Activated CD8-positive, alpha-beta memory T cell treated with anti-CD3 and anti-CD28 coated beads, Interleukin-2, amount 50 U/mL, for 24 hours (primary cell): ENCODE data around the gene ZNF90.
"Not testable (repeated sequence)": the region's sequence is repeated elsewhere in the genome, so short reads cannot be mapped to it uniquely, and the experiment has no call there.

Source experiments
- DNase-seq: peaks from one replicate; pipeline ENCODE4 v3.0.0-alpha.2; 2020; ENCODE audit errors: extremely low read depth

The ZNF90 gene

DNA sequence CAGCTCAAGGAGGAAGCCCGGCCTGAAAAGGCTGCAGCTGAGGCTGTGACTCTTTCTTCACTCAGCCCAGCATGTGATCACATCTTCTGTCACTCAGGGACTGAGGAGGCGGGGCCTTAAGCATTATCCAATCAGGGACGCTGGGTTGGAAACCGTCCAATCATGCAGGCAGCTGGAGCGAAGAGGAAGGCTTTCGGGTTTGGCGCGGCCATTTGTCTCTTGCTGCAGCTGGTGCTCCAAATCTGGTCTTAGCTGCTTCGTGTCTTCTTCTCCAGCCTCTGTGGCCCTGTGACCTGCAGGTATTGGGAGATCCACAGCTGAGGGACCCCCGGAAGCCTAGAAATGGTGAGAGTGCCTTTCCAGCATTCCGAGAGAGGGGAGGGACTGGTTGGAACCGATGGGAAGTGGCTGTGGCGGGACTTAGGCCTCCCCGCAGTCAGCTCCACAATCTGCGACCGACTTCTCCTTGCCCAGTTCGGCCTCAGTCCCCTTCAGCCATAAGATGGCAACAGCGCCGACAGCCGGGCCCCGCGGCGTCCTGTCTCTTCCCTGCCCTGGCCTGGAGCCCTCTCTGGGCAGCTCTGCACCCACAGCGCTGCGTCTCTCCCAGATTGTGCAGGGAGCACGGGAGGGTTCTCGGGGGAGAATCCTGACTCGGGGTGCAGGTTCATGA is at the start of gene ZNF90:
Gene ZNF90, plus strand, starts transcription at position 210 of the 673 bp plus-strand sequence. Its CDS starts 133 bp downstream, at position 343.
- peak; percentile 78 for DNase-seq

DNA sequence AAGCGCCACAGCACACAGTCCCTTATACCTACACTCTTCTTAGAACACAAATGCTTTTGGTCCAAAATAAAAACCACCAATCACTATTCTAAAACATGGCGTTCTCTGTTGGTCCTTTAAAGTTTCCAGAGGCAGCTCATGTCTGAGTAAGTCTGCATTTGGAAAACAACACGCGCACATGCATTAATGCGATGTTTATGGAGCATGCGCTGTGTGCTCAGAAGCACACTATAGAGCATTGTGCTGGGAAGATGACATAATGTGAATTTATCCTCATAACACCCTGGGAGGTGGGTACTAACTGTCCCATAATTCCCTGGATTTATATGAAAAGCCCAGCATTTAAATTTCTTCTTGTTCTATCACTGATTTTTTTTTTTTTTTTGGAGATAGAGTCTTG is 49.2 kb upstream of the ZNF90 start:
- no peak for DNase-seq

DNA sequence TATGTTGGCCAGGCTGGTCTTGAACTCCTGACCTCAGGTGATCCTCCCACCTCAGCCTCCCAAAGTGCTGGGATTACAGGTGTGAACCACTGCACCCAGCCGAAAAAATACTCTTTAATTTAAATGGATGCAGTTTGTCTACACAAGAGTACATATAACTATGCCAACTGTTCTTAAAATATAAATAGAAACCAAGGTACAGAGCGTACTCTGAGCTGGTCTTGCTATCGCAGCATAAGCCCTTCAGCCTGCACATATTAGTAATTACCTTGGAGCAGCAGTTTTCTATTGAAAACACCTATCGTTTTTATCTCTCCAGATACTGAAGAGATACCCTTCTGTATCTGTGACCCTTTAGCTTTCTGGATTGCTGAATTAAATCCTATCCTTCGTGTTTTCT is 41.9 kb upstream of the ZNF90 start:
- no peak for DNase-seq

DNA sequence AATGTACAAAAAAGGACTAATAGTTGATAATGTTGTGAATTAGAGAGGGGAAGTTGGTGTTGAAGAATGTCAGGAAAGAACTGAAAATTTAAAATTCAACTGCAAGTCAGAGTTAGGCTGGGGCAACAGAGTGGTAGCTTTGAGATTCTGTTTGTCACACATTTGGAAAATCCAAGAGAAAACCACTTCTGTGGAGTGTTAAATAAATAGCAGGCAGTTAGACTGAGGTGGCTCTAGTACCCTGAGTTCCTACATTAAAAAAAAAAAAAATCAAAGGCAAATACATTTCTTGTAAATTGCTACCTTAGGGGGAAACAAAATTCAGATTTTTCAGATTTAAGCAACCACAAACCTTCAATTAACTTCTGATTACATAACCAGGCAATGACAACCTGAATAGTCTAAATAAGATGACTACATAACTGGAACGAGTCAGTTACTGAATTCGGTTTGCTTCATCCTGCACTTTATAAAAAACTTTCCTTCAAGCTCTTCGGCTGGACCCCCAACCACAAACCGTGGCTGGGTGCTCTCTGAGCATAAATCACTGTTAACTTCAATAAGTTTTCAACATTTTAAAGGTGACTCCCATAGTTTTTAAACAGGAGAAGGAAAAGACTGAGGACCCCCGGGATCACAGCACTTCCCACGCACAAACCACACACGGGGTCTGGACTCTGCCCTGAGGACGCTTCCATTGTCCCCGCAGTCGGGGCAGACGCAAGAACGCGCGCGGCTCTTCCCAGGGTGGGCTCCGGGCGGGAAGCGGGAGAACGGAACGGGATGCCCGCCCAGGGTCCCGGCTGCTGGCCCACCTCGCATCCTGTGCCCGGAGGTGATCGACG is 39.2 kb upstream of the ZNF90 start:
- DNase-seq, result no peak

DNA sequence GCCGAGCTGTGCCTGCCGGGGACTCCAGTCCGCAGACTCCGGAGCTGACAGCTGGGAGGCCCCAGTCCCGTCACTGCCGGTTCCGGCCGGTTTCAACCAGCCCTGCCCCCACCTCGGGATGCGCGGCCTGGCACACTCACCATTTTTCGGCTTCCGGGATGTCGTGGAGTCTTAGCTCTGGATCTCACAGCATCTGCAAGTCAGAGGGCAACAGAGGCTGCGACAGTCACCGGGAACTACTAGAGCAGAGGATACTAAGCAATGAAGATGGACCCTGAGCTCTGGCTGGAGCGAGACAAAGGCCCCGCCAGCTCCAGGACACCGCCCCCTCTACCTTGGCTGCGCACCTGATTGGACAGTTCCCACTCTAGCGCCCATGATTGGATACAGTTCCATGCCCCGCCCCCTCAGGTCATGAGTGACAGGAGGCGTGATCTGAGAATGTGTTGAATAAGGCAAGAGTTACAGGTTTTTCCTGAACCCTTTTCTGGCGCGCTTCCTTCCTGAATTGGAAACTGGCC is 38.5 kb upstream of the ZNF90 start, which contains the start of gene ZNF682:
Gene ZNF682, minus strand, starts transcription at position 303 of the 521 bp plus-strand sequence. Its CDS starts 160 bp downstream, at position 143.
- DNase-seq, result peak; percentile 93

DNA sequence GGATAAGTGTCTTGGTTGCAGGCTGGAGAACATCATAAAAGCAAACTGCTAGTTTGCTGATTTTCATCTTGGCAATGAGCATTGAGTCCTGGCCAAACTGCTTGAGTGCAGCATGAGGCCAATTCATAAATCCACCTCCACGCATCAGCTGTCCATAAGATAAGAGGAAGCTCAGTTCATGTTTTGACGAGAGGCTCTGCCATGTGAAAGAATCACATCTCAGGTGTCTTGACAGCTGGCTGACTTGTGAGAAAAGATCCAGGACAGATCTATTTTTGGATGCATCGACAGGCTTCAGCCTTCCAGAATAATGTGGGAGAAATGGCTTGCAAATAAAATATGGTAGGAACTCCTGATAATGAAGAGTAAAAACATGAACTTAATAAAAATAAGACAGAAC is 33.1 kb upstream of the ZNF90 start:
- DNase-seq, result no peak

DNA sequence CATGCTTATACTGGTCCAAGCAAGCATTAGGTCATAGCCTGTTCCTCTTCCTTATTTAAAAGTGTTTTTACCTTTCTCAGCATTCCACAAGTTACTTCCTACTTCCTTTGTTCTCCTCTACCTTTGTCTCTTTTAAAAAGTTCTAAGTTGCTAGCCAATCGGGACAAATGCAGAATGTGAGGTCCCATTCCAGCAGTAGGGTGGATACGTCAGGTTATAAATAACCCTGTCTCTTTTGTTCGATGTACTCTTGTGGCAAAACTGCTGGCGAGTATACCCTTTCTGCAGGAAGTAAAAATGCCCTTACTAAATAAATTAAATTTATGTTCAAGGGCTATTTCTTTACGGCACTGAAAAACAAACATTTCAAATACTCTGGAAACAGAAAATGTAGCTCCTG is 32.1 kb upstream of the ZNF90 start:
- DNase-seq, result not testable (repeated sequence)

DNA sequence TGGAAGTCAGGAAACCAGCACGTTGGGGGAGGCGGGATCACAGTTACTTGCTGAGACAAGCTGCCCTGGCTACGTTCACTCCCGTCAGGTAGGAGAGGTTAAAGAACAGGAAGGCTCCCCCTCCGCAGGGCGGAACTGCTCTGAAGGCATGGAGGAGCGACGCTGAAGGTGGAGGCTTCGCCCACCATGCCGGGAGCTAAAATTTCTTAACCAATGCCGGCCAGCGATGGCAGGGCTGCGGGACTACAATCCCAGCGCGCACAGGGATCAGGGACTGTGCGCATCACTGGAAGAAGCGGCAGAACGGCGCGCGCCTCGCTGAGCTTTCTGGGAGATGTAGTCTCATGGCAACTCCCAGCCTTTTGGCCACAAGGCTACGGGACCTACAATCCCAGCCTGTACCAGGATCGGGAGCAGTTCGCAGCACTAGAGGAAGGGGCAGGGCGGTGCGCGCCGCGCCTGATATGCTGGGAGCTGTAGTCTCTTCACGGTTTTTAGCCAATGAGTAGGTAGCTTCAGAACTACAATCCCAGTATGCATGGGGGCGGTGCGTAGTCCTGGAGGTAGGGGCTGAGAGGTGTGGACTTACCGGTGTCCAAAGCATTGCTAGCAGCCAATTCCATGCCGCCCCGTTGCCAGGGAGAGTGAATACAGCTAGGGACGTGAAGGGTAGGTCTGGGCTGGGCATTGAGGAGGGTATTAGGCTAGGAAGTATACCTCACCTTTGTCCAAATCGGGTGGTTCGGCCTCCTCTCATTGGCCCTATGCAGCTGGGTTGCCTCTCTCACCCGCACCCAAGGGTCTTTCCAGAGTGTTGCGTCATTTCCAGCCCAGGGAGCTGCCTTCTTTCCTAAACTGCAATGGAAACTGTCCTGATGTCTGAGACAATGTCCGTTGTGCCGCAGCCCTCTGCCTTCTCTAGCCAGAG is 25.7 kb upstream of the ZNF90 start:
- peak; percentile 50 for DNase-seq

DNA sequence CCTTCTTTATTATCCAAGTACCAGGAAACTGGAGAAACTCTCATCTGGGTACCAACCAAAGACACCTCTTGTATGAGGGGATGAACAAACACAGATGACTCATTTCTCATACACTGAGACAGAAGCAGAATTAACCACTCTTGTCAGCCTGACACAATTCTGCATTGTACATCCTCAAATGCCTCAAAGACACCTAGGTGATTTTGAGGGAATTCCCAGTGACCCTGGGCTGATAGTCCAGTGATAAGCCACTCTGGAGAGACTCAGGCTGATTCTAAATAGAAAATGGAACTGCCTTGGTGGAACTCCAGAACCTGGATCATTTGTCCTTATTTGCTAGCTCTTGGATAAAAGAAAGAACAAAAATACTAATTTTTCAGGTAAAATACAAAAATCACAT is 19.1 kb upstream of the ZNF90 start:
- not testable (repeated sequence) for DNase-seq

DNA sequence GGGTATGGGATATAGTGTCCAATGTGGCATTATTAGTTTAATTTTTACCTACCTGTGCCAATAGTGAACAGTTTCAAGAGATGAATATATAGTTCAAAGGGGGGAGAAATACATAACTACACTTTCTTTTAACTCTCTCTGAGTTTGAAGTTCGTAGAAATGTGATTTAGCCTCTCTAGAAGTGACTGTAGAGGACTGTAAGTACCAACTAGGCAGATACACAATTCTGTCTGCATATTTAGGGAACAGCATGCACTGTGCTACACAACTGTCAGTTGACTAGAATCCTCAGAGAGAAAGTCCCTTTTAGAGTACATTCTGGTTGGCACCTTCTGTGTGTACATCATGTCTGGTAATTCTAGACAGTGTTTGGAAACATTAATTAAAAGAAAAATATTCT is 17.5 kb upstream of the ZNF90 start:
- DNase-seq, result no peak

DNA sequence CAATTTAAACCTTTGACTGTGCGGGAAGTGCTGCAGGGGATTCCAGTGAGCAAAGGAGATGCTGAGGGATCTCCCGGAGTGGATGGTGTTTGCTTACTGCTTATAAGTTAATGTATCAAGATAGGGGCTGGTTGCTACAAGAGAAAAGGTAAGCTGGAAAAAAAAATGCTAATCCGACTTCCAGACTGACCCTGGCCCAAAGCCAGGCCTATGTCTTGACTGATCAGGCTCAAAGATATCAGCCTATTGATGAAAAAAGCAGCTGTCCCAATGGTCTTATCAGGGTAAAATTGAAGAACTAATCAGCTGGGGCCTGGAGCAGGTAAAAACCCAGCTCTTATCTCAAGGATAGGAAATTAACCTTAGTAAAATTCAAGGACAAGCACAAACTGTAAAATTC is 10.9 kb upstream of the ZNF90 start:
- DNase-seq, result no peak

DNA sequence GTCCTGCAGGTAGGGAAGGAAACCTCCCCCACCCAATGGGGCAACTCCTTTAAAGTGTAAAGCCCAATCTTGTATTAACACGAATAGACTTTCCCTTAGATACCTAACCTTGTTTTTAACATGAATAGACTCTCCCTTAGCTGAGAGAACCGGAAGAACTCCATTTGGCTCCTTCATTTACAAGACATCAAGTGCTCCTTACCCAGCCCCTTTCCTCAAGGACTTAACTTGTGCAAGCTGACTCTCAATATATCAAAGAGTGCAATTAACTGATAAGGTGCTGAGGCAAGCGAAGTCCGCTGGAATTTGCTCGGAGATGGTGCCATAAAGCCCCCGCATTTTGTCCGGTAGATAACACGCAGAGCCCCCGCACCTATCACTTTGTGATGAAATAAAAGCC is 9.9 kb upstream of the ZNF90 start:
- no peak for DNase-seq

DNA sequence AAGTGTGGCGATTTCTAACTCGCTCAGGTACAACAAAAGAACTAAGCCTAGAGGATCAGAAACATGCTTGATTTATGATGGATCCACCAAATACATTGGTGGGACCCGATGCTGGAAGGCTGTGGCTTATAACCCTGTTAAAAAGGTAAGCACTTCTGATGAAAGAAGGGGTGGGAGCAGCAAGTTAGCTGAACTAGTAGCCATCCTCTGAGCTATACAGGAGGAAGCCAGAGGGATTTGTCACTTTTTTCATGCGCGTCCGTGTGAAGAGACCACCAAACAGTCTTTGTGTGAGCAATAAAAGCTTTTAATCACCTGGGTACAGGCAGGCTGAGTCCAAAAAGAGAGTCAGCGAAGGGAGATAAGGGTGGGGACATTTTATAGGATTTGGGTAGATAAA is 9.2 kb upstream of the ZNF90 start:
- DNase-seq, result not testable (repeated sequence)

DNA sequence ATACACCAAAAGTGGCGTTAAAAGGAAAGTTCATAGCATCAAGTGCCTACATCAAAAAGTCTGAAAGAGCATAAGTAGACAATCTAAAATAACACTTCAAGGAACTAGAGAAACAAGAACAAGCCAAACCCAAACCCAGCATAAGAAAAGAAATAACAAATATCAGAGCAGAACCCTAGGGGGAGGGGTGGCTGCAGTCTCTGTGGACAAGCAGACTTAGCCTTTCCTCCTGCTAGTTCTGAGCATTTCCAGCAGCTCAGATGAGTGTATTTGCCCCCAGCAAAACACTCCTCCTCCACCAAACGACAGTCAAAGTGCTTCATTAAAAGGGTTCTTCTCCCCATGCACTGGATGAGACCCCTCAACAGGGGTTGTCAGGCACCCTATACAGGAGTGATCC is 7.1 kb upstream of the ZNF90 start:
- DNase-seq, result no peak

DNA sequence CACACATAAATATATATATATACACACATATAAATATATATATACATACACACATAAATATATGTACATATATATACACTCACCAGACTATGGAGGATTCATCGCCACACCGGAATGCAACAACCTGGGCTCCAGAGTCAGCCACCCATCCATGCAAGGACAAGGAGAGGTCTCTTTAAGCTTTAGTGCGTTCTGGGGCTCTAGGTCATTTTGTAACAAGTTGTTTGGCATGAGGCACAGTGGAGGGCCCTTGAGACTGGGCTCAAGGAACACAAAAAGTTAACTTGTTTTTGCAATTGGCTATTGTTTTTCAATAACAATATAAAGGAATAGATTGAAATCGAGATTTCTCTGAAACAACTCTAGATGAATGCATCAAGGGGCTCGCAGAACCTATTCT is 4.9 kb upstream of the ZNF90 start:
- no peak for DNase-seq

DNA sequence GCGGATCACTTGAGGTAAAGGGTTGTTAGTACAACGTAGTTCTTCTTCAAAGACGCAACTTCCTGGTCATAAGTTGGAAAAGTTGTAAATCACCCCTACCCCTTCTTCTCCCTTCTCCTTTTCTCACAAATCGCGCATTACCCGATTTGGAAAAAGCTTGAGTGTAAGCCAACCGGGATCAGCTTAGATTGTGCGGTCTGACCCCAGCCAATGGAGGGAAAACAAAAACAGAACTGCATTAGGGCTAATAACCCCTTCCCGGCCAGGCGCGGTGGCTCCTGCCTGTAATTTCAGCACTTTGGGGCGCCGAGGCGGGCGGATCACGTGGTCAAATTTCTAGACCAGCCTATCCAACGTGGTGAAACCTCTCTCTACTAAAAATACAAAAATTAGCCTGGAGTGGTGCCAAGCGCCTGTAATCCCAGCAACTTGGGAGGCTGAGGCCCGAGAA is 806 bp downstream of the ZNF90 start:
- no peak for DNase-seq

DNA sequence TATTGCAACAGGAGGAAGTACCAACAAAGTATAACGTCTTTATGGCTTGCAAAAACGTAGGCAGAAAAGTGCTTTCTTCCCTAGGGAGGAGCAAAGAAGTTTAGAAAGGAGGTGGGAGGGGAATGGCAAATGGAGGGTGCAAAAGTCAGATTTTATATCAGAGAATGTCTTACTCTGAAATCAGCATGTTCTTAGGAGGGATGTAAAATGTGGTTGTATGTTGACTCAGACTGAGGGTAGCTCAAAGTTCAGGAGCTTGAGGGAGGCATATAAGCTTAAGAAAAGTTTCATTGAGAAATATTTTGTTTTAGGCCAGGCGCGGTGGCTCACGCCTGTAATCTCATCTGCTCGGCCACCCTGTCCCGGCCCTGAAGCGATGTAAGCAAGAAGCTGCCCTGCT is 1.7 kb downstream of the ZNF90 start:
- no peak for DNase-seq

DNA sequence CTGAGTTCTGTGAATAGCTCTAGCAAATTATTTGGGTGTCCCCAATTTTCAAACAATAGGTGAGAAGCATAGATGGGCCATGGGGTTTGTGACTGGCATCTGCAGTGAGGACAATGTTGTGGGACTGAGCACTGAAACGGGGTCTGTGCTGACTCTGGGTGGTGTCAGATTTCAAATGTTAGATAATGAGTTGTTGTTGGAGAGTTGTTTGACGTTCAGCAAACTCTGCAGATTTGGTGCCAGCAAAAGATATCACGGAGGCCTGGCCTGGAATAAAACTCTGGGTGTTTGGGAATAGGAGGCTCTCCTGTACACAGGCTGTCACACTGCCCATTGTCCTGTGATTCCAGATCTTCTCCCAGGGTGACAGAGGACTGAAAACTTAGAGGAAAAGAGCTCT is 2.9 kb downstream of the ZNF90 start:
- no peak for DNase-seq

DNA sequence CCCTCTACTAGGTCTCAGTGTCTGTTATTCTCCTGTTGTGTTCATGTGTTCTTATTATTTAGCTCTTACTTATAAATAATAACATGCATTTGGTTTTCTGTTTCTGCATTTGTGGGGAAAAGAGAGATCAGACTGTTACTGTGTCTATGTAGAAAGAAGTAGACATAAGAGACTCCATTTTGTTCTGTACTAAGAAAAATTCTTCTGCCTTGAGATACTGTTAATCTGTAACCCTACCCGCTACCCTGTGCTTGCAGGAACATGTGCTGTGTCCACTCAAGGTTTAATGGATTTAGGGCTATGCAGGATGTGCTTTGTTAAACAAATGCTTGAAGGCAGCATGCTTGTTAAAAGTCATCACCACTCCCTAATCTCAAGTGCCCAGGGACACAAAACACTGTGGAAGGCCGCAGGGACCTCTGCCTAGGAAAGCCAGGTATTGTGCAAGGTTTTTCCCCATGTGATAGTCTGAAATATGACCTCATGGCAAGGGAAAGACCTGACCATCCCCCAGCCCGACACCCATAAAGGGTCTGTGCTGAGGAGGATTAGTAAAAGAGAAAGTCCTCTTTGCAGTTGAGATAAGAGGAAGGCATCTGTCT is 4.5 kb downstream of the ZNF90 start:
- not testable (repeated sequence) for DNase-seq

DNA sequence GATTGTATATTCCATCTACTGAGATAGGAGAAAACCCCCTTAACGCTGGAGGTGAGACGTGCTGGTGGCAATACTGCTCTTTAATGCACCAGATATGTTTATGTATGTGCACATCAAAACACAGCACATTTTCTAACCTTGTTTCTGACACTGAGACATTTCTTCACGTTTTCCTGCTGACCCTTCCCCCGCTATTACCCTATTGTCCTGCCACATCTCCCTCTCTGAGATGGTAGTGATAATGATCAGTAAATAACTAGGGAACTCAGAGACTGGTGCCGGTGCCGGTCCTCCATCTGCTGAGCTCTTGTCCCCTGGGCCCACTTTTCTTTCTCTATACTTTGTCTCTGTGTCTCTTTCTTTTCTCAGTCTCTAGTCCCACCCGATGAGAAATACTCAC is 5.1 kb downstream of the ZNF90 start:
- DNase-seq, result not testable (repeated sequence)

DNA sequence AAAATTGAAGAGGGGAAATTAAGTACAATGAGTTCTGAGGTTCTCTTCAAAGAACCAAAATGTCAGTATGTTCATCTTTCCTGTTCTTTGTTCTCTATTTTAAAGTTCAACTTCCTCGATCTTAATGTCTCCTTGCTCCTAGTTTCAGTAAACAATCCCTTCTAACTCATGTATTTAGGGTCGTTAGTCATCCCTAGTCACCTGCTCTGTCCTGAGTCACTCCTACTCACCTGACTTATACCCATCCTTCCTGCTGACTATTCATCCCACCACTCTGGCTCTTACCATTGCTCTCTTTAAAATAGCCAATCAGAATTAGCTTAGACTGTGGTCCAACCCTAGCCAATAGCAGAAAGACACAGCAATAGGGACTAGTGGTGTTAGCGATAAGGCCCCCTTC is 24.3 kb downstream of the ZNF90 start:
- DNase-seq, result no peak
